GM19328 (cell line): ENCODE data around the gene IL36G.

Experiments used
- ATAC-seq: cut with Tn5 transposase; IDR thresholded peaks from one replicate; pipeline ENCODE4 v1.9.1; 2021; ENCODE audit warnings: mild to moderate bottlenecking, moderate library complexity; ENCODE audit not compliant: unreplicated experiment

The IL36G gene

GRCh38 chr2:112967023-112967422 is 10.8 kb upstream of the IL36G start:
- no peak for ATAC-seq

DNA sequence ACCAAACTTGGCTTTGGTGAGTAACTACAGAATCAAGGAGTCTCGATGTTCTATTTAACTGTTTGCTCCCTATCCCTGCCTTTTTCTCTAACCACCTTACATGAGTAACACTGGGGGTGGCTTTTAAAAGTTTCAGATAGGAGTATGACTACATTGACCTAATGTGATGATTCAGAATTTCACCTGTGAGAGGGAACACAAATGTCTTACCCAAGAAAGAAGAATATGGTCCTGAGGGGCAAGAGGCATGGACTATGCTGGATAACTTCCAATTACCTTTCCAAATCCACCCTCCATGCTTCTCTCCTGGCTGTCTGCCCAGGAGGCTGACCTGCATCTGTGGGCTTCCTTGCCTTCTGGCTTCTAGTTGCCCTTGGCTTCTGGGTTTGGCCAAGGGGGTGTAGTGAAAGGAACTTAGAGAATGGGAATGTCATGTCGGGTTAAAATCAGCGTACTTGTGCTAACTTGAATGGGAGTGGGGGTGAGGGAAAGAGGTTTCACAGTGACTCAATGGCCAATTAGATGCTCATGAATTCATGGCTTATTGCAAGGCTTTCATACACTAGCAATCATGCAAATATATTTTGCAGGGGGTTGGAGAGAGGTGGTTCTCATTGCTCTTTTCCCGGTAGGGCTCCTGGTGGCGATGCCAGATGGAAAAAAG is 5.3 kb upstream of the IL36G start:
- no peak for ATAC-seq

DNA sequence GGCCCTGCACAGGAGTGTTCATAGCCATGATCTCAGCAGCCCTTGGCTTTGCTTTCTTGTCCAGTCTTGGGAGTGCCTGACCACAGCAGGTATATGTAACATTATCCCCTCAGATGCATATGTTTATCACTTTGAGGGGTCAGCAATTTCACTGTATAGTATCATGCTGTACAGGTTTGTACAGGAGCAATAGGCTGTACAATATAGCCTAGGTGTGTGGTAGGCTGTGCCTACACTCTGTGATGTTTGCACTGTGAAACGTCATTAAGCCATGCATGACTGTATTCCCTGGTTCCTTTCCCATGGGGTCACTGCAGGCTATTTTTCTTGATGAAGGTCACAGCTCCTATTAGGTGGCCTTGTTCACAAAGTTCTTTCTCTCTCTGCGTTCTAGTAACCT is 4.7 kb upstream of the IL36G start:
- ATAC-seq: no peak

GRCh38 chr2:112979731-112980130 is 1.9 kb downstream of the IL36G start:
- ATAC-seq: no peak

- no peak for ATAC-seq
These were observed 2.7 kb downstream of the IL36G start for GRCh38 chr2:112980537-112980936.

GRCh38 chr2:112985090-112985489 is 7.3 kb downstream of the IL36G start:
- no peak for ATAC-seq

GRCh38 chr2:112989611-112990010 is 11.8 kb downstream of the IL36G start:
- no peak for ATAC-seq

DNA sequence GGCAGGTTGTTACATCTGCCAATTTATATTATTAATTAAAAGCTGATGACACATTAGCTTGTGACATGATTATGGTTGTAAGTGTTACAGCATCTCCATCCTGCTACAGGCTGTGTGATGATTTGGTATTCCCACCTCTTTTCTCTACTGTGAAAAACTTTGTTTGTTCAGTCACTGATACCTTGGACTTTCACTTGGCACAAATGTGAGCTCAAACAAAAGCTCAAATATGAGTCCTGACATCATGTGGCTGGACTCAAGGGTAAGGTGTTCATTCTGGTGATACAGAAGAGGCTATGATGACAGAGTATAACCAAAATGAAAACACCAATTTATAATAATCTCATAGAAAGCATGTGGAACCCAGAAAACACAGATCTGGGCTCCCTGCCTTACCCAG is 16.0 kb downstream of the IL36G start:
- no peak for ATAC-seq

GRCh38 chr2:112994648-112995047 is 16.8 kb downstream of the IL36G start:
- no peak for ATAC-seq

- ATAC-seq: no peak
These were observed 17.6 kb downstream of the IL36G start for GRCh38 chr2:112995346-112995920.

GRCh38 chr2:112996635-112997034 is 18.8 kb downstream of the IL36G start:
- ATAC-seq: no peak

DNA sequence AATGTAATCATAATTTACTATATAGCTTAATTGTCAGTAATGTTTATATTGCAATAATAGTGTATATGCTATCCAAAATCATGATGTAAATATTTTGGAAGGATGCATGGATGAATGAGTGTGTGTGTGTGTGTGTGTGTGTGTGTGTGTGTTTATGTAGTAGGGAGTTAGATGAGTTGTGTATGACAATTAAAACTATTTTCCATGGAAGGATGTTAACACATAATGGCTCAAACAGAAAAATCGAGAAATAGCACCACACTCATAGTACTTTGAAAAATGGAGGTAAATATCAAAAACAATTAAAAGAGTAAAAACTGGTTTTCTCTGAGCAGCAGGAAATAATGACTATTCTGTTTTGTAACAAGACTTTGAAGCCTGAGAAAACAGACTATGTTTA is 19.3 kb downstream of the IL36G start:
- no peak for ATAC-seq

DNA sequence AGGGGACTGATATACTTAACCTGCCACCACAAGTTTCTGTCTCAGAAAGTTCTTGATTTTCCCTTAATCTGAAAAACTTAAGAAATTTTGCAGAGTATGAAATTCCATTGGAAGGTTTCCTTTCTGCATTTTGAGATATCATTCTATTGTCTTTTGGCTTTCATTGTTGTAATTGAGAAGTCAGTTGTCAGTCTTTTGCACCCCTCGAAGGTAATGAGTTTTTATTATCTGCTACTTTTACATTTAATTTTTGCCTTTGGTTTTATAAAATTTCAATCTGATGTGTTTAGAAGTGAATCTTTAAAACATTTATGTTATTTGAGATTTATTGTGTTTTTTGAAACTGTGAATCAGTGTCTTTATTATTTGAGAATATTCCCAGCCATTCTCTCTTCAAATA is 22.6 kb downstream of the IL36G start:
- ATAC-seq: no peak

- no peak for ATAC-seq
These were observed 24.9 kb downstream of the IL36G start for GRCh38 chr2:113002677-113003076.

DNA sequence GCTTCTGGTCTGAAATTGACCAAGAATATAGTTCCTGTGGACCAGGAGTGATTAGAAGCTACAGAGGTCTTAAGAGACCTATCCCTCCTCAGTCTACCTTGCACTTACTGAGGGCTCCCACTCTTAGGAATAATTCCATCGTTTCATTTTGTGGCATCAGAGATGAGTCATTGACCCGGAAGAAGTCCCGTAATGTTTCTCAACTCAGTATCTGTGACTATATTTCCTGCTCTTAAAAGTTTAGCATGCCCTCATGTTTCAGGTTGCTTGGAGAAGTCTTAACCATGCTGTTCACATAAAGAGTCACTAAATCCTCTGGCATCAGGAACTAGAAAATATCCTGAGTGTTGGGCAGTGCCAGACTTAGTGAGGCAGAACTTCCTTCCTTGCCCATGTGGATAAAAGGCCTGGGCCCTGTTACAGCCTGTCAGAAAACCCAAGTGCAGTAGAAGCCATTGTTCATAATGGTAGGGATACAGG is 27.3 kb downstream of the IL36G start, which contains the start of gene IL36A:
Gene IL36A, plus strand, starts transcription at position 430 of the 480 bp plus-strand sequence. CDS start 413 bp downstream, outside the sequence.
- ATAC-seq: no peak

- ATAC-seq: no peak
These were observed 29.4 kb downstream of the IL36G start for GRCh38 chr2:113007250-113007649.

GRCh38 chr2:113009622-113010021 is 31.8 kb downstream of the IL36G start:
- ATAC-seq: no peak

DNA sequence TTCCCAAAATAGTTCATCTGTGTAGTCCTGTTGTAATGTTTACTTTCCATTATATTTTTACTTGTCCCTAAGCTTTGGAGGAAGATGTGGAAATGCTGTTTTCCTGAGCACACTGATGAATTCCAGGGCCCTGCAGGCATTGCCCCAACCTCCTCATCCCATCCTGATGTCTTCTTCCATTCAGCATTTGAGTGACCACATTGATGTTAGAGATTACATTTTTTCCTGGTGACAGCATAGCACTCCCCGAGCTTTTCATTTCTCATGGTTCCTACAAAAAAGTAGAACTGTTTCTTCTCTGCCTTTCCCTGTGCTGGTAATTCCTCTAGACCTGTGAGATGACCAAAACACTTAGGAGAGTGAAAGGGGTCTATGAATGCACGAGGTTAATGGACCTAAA is 32.3 kb downstream of the IL36G start:
- ATAC-seq: no peak

DNA sequence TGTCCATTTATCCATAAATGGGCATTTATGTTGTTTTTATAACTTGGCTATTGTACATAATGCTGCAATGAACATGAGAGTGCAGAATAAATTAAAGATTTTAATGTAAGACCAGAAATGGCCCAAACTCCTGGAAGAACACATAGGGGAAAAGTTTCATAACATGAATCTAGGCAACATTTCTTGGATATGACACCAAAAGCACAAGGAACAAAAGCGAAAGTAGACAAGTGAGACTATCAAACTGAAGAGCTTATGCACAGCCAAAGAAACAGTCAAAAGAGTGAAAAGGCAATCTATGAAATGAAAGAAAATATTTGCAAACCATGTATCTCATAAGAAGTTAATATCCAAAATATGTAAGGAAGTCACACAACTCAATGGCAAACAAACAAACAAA is 33.3 kb downstream of the IL36G start:
- no peak for ATAC-seq

GRCh38 chr2:113012436-113013335 is 34.9 kb downstream of the IL36G start:
- ATAC-seq: no peak

GRCh38 chr2:113013336-113013661 is 35.5 kb downstream of the IL36G start:
- ATAC-seq: no peak

- ATAC-seq: no peak
These were observed 36.3 kb downstream of the IL36G start for GRCh38 chr2:113014067-113014466.
